ENCODE results near the gene CACNA2D2.

Gene CACNA2D2

DNA sequence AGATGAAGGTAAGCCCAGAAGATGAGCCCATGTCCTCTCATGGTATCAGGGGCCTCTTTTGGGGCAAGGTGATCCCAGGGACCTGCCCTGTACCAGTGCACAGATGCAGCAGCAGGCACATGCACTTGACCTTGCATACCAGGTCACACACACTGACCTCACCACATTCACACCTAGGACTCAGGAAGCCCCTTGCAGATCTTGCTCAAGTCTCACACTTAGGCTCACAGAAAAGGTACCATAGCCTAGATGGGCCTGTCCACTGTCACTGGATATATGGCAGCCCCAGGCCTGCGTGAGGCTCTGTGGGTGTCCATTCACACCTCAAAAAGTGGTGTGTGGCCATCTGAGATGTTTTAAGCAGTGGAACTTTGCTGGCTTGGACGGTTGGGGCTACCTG is 58.7 kb downstream of the CACNA2D2 start (continued):
- TF ChIP-seq, protein P1, sequence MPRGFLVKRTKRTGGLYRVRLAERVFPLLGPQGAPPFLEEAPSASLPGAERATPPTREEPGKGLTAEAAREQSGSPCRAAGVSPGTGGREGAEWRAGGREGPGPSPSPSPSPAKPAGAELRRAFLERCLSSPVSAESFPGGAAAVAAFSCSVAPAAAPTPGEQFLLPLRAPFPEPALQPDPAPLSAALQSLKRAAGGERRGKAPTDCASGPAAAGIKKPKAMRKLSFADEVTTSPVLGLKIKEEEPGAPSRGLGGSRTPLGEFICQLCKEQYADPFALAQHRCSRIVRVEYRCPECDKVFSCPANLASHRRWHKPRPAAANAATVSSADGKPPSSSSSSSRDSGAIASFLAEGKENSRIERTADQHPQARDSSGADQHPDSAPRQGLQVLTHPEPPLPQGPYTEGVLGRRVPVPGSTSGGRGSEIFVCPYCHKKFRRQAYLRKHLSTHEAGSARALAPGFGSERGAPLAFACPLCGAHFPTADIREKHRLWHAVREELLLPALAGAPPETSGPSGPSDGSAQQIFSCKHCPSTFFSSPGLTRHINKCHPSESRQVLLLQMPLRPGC (tag by site-specific recombination; IDR thresholded peaks at IDR 0.05) = no peak
- TF ChIP-seq, protein P2, sequence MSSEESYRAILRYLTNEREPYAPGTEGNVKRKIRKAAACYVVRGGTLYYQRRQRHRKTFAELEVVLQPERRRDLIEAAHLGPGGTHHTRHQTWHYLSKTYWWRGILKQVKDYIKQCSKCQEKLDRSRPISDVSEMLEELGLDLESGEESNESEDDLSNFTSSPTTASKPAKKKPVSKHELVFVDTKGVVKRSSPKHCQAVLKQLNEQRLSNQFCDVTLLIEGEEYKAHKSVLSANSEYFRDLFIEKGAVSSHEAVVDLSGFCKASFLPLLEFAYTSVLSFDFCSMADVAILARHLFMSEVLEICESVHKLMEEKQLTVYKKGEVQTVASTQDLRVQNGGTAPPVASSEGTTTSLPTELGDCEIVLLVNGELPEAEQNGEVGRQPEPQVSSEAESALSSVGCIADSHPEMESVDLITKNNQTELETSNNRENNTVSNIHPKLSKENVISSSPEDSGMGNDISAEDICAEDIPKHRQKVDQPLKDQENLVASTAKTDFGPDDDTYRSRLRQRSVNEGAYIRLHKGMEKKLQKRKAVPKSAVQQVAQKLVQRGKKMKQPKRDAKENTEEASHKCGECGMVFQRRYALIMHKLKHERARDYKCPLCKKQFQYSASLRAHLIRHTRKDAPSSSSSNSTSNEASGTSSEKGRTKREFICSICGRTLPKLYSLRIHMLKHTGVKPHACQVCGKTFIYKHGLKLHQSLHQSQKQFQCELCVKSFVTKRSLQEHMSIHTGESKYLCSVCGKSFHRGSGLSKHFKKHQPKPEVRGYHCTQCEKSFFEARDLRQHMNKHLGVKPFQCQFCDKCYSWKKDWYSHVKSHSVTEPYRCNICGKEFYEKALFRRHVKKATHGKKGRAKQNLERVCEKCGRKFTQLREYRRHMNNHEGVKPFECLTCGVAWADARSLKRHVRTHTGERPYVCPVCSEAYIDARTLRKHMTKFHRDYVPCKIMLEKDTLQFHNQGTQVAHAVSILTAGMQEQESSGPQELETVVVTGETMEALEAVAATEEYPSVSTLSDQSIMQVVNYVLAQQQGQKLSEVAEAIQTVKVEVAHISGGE (tag by site-specific recombination; conservative IDR thresholded peaks at IDR 0.05; ENCODE audit: low read depth) = no peak
- TF ChIP-seq ZNF777 (tag by site-specific recombination; IDR thresholded peaks at IDR 0.05; ENCODE audit: borderline replicate concordance) = no peak
- TF ChIP-seq ZNF292 (tag by site-specific recombination; IDR thresholded peaks at IDR 0.05; ENCODE audit: borderline replicate concordance, low read depth) = no peak
- no peak for TF ChIP-seq ZNF560 (tag by site-specific recombination; IDR thresholded peaks at IDR 0.05; ENCODE audit: borderline replicate concordance)
- TF ChIP-seq, protein P3, sequence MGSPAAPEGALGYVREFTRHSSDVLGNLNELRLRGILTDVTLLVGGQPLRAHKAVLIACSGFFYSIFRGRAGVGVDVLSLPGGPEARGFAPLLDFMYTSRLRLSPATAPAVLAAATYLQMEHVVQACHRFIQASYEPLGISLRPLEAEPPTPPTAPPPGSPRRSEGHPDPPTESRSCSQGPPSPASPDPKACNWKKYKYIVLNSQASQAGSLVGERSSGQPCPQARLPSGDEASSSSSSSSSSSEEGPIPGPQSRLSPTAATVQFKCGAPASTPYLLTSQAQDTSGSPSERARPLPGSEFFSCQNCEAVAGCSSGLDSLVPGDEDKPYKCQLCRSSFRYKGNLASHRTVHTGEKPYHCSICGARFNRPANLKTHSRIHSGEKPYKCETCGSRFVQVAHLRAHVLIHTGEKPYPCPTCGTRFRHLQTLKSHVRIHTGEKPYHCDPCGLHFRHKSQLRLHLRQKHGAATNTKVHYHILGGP (tag by site-specific recombination; IDR thresholded peaks at IDR 0.05) = no peak
- no peak for TF ChIP-seq ZNF157 (tag by site-specific recombination; IDR thresholded peaks at IDR 0.05)

DNA sequence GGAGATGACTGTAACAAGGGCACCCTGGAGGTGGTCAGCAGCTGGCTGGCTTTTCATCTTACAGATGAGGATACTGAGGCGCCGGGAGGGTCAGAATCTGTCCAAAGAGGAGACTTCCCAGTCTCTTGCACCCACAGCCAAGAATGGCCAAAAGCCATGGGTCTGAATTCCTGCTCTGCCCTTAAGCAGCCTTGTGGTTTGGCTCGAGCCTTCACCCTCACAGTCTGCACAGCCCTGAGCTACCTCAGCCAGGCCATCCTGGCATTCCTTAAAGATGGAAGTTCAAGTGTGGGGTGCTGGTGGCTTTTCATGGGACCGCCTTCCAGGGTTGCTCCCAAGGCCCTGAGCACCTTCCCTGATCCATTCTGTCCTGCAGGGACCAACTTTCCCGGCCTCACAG is 59.2 kb downstream of the CACNA2D2 start:
- H3K27ac ChIP-seq (ENCODE audit: extremely low read depth, low read depth, low read length) = no peak overlapping the region
- no peaks in the 10 kb centered on the region for H3K4me1 ChIP-seq (ENCODE audit: control insufficient read depth, insufficient read depth, low read length)
- H3K4me3 ChIP-seq (ENCODE audit: low read depth, low read length) = no peak overlapping the region
- ChIA-PET POLR2A (no interaction called here), CTCF (no interaction called here)
- TF ChIP-seq ZNF202 (tag by site-specific recombination; IDR thresholded peaks at IDR 0.05; ENCODE audit: borderline replicate concordance) (no peak), ZNF571 (tag by site-specific recombination; IDR thresholded peaks at IDR 0.05) (no peak), ZNF221 (tag by site-specific recombination; IDR thresholded peaks at IDR 0.05; ENCODE audit: borderline replicate concordance) (no peak), ZNF830 (tag by site-specific recombination; IDR thresholded peaks at IDR 0.05; ENCODE audit: low read depth) (no peak), MEIS1 (CRISPR knock-in tag; IDR thresholded peaks at IDR 0.05; ENCODE audit: borderline replicate concordance) (no peak), ZNF302 (tag by site-specific recombination; IDR thresholded peaks at IDR 0.05; ENCODE audit: low read depth) (no peak), ZNF596 (tag by site-specific recombination; IDR thresholded peaks at IDR 0.05) (no peak)
- TF ChIP-seq, protein P3 (tag by site-specific recombination; IDR thresholded peaks at IDR 0.05) = no peak
- TF ChIP-seq, protein P4, sequence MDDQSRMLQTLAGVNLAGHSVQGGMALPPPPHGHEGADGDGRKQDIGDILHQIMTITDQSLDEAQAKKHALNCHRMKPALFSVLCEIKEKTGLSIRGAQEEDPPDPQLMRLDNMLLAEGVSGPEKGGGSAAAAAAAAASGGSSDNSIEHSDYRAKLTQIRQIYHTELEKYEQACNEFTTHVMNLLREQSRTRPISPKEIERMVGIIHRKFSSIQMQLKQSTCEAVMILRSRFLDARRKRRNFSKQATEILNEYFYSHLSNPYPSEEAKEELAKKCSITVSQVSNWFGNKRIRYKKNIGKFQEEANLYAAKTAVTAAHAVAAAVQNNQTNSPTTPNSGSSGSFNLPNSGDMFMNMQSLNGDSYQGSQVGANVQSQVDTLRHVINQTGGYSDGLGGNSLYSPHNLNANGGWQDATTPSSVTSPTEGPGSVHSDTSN (CRISPR knock-in tag; IDR thresholded peaks at IDR 0.05) = no peak
- TF ChIP-seq, protein P5, sequence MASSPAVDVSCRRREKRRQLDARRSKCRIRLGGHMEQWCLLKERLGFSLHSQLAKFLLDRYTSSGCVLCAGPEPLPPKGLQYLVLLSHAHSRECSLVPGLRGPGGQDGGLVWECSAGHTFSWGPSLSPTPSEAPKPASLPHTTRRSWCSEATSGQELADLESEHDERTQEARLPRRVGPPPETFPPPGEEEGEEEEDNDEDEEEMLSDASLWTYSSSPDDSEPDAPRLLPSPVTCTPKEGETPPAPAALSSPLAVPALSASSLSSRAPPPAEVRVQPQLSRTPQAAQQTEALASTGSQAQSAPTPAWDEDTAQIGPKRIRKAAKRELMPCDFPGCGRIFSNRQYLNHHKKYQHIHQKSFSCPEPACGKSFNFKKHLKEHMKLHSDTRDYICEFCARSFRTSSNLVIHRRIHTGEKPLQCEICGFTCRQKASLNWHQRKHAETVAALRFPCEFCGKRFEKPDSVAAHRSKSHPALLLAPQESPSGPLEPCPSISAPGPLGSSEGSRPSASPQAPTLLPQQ (tag by site-specific recombination; IDR thresholded peaks at IDR 0.05) = no peak
- H3K9me3 ChIP-seq (ENCODE audit: control insufficient read depth, insufficient read depth, low read depth, low read length) = no peaks in the 10 kb centered on the region
- H3K36me3 ChIP-seq (ENCODE audit: control insufficient read depth in 2 of 2, insufficient read depth in 1 of 2, low read length in 2 of 2) = no peaks in the 10 kb centered on the region

Measured in HEK293 (cell line).